H4 (cell line): ENCODE results near the gene ELOA. TPM values are rescaled to one million over a fixed set of nuclear protein-coding genes. Genes with fewer than 3 reads are reported as not detected.
"Not testable (repeated sequence)": the region's sequence is repeated elsewhere in the genome, so short reads cannot be mapped to it uniquely, and the experiment has no call there.

Experiments
- DNase-seq: peaks from one replicate; pipeline ENCODE4 v3.0.0-alpha.2; 2015; ENCODE audit warnings: low spot score
- total RNA-seq: library from RNA; depleted of rRNA; stranded (reverse); fragments of >200 nt; shearing (Covaris generic); gene quantifications from 2 replicates; pipeline ENCODE4 v1.2.3, GENCODE V29; 2014; rRNA removed

The ELOA gene
- 38.3 and 48.1 TPM in 2 replicates for total RNA-seq

GRCh38 chr1:23743287-23744152, at the start of gene ELOA:
TSS of gene ELOA (plus strand) at chr1:23743471. CDS start at chr1:23743504, 33 bp downstream.
- DNase-seq: peak; percentile 53

- no peak for DNase-seq
Observed at GRCh38 chr1:23693599-23693998, 49.7 kb upstream of the ELOA start.

- no peak for DNase-seq
Observed at GRCh38 chr1:23694371-23694770, 48.9 kb upstream of the ELOA start.

- DNase-seq: no peak
Observed at GRCh38 chr1:23695667-23696066, 47.6 kb upstream of the ELOA start.

GRCh38 chr1:23696335-23696989, 46.8 kb upstream of the ELOA start:
- DNase-seq: no peak

- no peak for DNase-seq
Observed at GRCh38 chr1:23698466-23698865, 44.8 kb upstream of the ELOA start.

- DNase-seq: no peak
Observed at GRCh38 chr1:23699280-23700179, 43.7 kb upstream of the ELOA start.

- DNase-seq: no peak
Observed at GRCh38 chr1:23701310-23701709, 42.0 kb upstream of the ELOA start.

GRCh38 chr1:23701996-23702395, 41.3 kb upstream of the ELOA start:
- no peak for DNase-seq

GRCh38 chr1:23704834-23705495, 38.3 kb upstream of the ELOA start:
- no peak for DNase-seq

GRCh38 chr1:23709229-23709628, 34.0 kb upstream of the ELOA start:
- no peak for DNase-seq

- DNase-seq: peak; percentile 73
Observed at GRCh38 chr1:23718482-23718881, 24.8 kb upstream of the ELOA start.

- DNase-seq: no peak
Observed at GRCh38 chr1:23719162-23719820, 24.0 kb upstream of the ELOA start.

- DNase-seq: no peak
Observed at GRCh38 chr1:23720256-23720995, 22.8 kb upstream of the ELOA start.

GRCh38 chr1:23722652-23723051, 20.6 kb upstream of the ELOA start:
- DNase-seq: no peak

- DNase-seq: no peak
Observed at GRCh38 chr1:23726686-23727085, 16.6 kb upstream of the ELOA start.

GRCh38 chr1:23727362-23727811, 15.9 kb upstream of the ELOA start:
- DNase-seq: peak; percentile 52

GRCh38 chr1:23732363-23733224, 10.7 kb upstream of the ELOA start:
- no peak for DNase-seq

- DNase-seq: not testable (repeated sequence)
Observed at GRCh38 chr1:23733281-23733680, 10.0 kb upstream of the ELOA start.
